Trophoblast cell (in vitro differentiated cells and primary cell): ENCODE results near the gene GAB2.

Experiments used
- DNase-seq, 2 donors: peaks; one replicate each; pipeline ENCODE4 v3.0.0-alpha.2; 2016
- H2AFZ ChIP-seq: 2 replicates; pipeline ENCODE4 v1.6.1; 2013; ENCODE audit warnings: low read length, moderate library complexity, mild to moderate bottlenecking; ENCODE audit not compliant: insufficient read depth, poor library complexity
- H2AK5ac ChIP-seq: 2 replicates; pipeline ENCODE4 v1.6.1; 2013; ENCODE audit warnings: mild to moderate bottlenecking, low read length
- H2BK120ac ChIP-seq: 2 replicates; pipeline ENCODE4 v1.6.1; 2013; ENCODE audit warnings: low read length, mild to moderate bottlenecking, moderate library complexity; ENCODE audit not compliant: insufficient read depth, poor library complexity
- H2BK12ac ChIP-seq: 2 replicates; pipeline ENCODE4 v1.6.1; 2013; ENCODE audit warnings: mild to moderate bottlenecking, low read length, moderate library complexity
- H2BK5ac ChIP-seq: 2 replicates; pipeline ENCODE4 v1.6.1; 2013; ENCODE audit warnings: low read length, low read depth, moderate library complexity, mild to moderate bottlenecking; ENCODE audit not compliant: poor library complexity
- H3K14ac ChIP-seq: 2 replicates; pipeline ENCODE4 v1.6.1; 2013; ENCODE audit warnings: mild to moderate bottlenecking, low read length
- H3K18ac ChIP-seq: 2 replicates; pipeline ENCODE4 v1.6.1; 2013; ENCODE audit warnings: mild to moderate bottlenecking, low read length
- H3K23ac ChIP-seq: 2 replicates; pipeline ENCODE4 v1.6.1; 2013; ENCODE audit warnings: low read length
- H3K27ac ChIP-seq: 2 replicates; pipeline ENCODE4 v1.5.1; 2013; ENCODE audit warnings: low read depth, mild to moderate bottlenecking, inconsistent platforms, low read length, moderate library complexity
- H3K27me3 ChIP-seq: 2 replicates; pipeline ENCODE4 v1.6.1; 2013; ENCODE audit warnings: inconsistent platforms, mild to moderate bottlenecking, low read length, moderate library complexity; ENCODE audit not compliant: insufficient read depth
- H3K36me3 ChIP-seq, 2 experiments: 1 replicate in 1 of 2; 2 replicates in 1 of 2; pipeline ENCODE4 v1.6.1; 2013; ENCODE audit warnings: low read length in 2 of 2, mild to moderate bottlenecking in 2 of 2, moderate library complexity in 1 of 2; ENCODE audit not compliant: insufficient read depth in 2 of 2, control insufficient read depth in 1 of 2
- H3K4ac ChIP-seq: 2 replicates; pipeline ENCODE4 v1.6.1; 2013; ENCODE audit warnings: low read depth, mild to moderate bottlenecking, low read length, moderate library complexity
- H3K4me1 ChIP-seq, 2 experiments: 1 replicate in 1 of 2; 2 replicates in 1 of 2; pipeline ENCODE4 v1.6.1; 2013; ENCODE audit warnings: low read length in 2 of 2, mild to moderate bottlenecking in 2 of 2, moderate library complexity in 1 of 2; ENCODE audit not compliant: insufficient read depth in 2 of 2, control insufficient read depth in 1 of 2
- H3K4me2 ChIP-seq: 2 replicates; pipeline ENCODE4 v1.6.1; 2013; ENCODE audit warnings: inconsistent platforms, mild to moderate bottlenecking, low read length, moderate library complexity
- H3K4me3 ChIP-seq: 2 replicates; pipeline ENCODE4 v1.5.1; 2013; ENCODE audit warnings: mild to moderate bottlenecking, low read depth, low read length, inconsistent platforms
- H3K79me1 ChIP-seq: one replicate; pipeline ENCODE4 v1.6.1; 2013; ENCODE audit warnings: low read length
- H3K79me2 ChIP-seq: 2 replicates; pipeline ENCODE4 v1.6.1; 2013; ENCODE audit warnings: low read length, mild to moderate bottlenecking; ENCODE audit not compliant: control insufficient read depth, insufficient read depth, poor library complexity
- H3K9ac ChIP-seq: 2 replicates; pipeline ENCODE4 v1.6.1; 2013; ENCODE audit warnings: mild to moderate bottlenecking, low read length
- H3K9me3 ChIP-seq: 2 replicates; pipeline ENCODE4 v1.6.1; 2013; ENCODE audit warnings: low read depth, mild to moderate bottlenecking, control low read depth, inconsistent platforms, low read length; ENCODE audit not compliant: insufficient read depth
- H4K12ac ChIP-seq: 2 replicates; pipeline ENCODE4 v1.6.1; 2013; ENCODE audit warnings: low read depth, mild to moderate bottlenecking, low read length, moderate library complexity
- H4K8ac ChIP-seq: 2 replicates; pipeline ENCODE4 v1.6.1; 2013; ENCODE audit warnings: low read depth, mild to moderate bottlenecking, low read length, moderate library complexity
- H4K91ac ChIP-seq: one replicate; pipeline ENCODE4 v1.6.1; 2013; ENCODE audit warnings: low read depth, mild to moderate bottlenecking, low read length, moderate library complexity
- WGBS: extraction: QIAGEN DNeasy Blood & Tissue Kit; methylation state at CpG from one replicate; pipeline ENCODE4 v1.1.7; 2013; ENCODE audit warnings: missing lambda C conversion rate; ENCODE audit not compliant: insufficient read length, insufficient coverage; ENCODE audit errors: extremely low coverage; 5-methylcytosine and 5-hydroxymethylcytosine counted together

GAB2 gene

DNA sequence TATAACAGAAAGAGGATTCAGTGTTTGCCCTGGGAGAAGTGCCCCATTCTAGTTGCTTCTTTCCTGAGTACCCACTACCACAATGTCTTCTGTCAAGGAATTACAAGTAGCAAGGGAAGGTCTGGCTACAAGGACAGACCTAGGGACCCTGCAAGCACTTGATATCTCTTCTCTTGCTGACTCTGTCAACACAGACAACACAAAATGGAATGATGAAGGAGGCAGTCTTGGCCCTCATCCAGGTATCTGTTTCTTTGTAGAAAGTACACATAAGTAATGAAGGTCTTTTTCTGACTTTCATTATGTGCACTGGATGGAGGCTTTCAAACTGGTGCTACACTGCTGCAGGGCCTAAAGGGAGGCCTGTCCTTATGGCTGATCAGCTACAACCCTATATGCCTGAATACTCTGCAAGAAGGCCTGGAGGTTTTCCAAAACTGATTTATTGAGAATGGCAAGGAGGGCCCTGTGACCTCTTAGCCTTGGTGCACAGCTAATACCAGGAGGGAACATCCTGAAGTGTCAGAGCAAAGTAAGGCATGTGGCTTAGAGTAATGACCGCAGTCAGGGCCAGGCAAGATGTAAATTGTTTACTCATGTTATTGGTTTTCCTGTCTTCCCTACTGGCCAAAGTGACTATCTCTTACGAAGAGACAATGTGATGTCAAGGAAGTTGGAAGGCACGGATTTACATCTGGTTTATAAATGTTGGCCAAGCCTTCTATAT, 31.2 kb downstream of the GAB2 start:
- H2AFZ ChIP-seq: no peak overlapping the region
- H4K91ac ChIP-seq: no peak overlapping the region
- H3K27ac ChIP-seq: no peak overlapping the region
- no peak overlapping the region for H3K23ac ChIP-seq
- no peak overlapping the region for H2AK5ac ChIP-seq
- peaks cover 13% of the 10 kb centered on the region for H3K79me1 ChIP-seq
- no peak overlapping the region for H2BK5ac ChIP-seq
- no peaks in the 10 kb centered on the region for H3K27me3 ChIP-seq
- peaks cover 4 to 13% of the 10 kb centered on the region in 2 experiments for H3K4me1 ChIP-seq
- H4K8ac ChIP-seq: no peak overlapping the region
- peak overlapping the region; percentile 43 for H3K4ac ChIP-seq
- H2BK120ac ChIP-seq: no peak overlapping the region
- no peak overlapping the region for H3K9ac ChIP-seq
- H2BK12ac ChIP-seq: no peak overlapping the region
- no peak overlapping the region for H3K18ac ChIP-seq
- H3K9me3 ChIP-seq: peaks cover 9% of the 10 kb centered on the region
- peaks cover 14% of the 10 kb centered on the region for H3K79me2 ChIP-seq
- H3K36me3 ChIP-seq: peaks cover 5 to 7% of the 10 kb centered on the region in 2 experiments
- no peak overlapping the region for H3K4me2 ChIP-seq
- no peak overlapping the region for H3K4me3 ChIP-seq
- no peak overlapping the region for H3K14ac ChIP-seq
- WGBS: no CpG with 5 or more reads among the region's 3 CpGs
- H4K12ac ChIP-seq: no peak overlapping the region
- DNase-seq: no peak

DNA sequence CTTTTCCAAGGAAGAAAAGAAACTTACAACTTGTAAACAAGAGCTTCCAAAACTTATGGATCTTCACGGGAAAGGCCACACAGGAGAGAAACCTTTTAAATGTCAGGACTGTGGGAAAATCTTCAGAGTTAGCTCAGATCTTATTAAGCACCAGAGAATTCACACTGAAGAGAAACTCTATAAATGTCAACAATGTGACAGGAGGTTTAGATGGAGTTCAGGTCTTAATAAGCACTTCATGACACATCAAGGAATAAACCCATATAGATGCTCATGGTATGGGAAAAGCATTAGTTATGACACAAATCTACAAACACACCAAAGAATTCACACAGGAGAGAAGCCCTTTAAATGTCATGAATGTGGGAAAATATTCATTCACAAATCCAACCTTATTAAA, 32.4 kb downstream of the GAB2 start:
- H2AK5ac ChIP-seq: no peak overlapping the region
- WGBS: no CpG with 5 or more reads among the region's 1 CpG
- H3K27ac ChIP-seq: no peak overlapping the region

DNA sequence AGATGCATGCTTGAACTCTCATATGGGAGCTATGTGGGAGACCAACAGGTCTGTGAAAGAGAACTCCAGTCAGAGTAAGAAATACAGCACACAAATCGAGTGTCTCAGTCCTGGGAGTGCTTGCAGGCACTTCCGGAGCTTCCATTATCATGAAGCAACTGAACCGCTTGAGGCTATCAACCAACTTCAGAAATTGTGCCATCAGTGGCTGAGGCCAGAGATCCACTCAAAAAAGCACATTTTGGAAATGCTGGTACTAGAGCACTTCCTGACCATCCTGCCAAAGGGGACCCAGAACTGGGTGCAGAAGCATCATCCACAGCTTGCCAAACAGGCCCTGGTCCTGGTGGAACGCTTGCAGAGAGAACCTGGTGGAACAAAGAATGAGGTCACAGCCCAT, 33.4 kb downstream of the GAB2 start:
- Histone ChIP-seq H3K4me1 (peaks cover 4 to 14% of the 10 kb centered on the region in 2 experiments), H4K8ac (no peak overlapping the region), H3K23ac (no peak overlapping the region), H4K91ac (peak overlapping the region; percentile 45), H3K4ac (no peak overlapping the region), H3K79me1 (peaks cover 20% of the 10 kb centered on the region), H3K79me2 (peaks cover 14% of the 10 kb centered on the region), H3K9ac (no peak overlapping the region), H4K12ac (no peak overlapping the region), H3K27ac (peak overlapping the region; percentile 45), H3K4me2 (no peak overlapping the region), H2BK12ac (no peak overlapping the region), H2AFZ (no peak overlapping the region), H2AK5ac (no peak overlapping the region), H2BK5ac (no peak overlapping the region), H2BK120ac (no peak overlapping the region), H3K4me3 (no peak overlapping the region), H3K27me3 (no peaks in the 10 kb centered on the region), H3K9me3 (peaks cover 9% of the 10 kb centered on the region), H3K14ac (no peak overlapping the region), H3K36me3 (peaks cover 5 to 7% of the 10 kb centered on the region in 2 experiments), H3K18ac (no peak overlapping the region)
- DNase-seq: peak; percentile 53 to 86
- WGBS: no CpG with 5 or more reads among the region's 4 CpGs

More for the DNA sequence above, 32.4 kb downstream of the GAB2 start:
- Histone ChIP-seq H2BK5ac (no peak overlapping the region), H3K18ac (no peak overlapping the region), H3K36me3 (peaks cover 5 to 7% of the 10 kb centered on the region in 2 experiments), H2BK120ac (no peak overlapping the region), H2BK12ac (no peak overlapping the region), H3K23ac (no peak overlapping the region), H3K4me1 (peaks cover 4 to 11% of the 10 kb centered on the region in 2 experiments), H2AFZ (no peak overlapping the region), H3K27me3 (no peaks in the 10 kb centered on the region), H4K12ac (no peak overlapping the region), H3K79me1 (peaks cover 15% of the 10 kb centered on the region), H4K91ac (no peak overlapping the region), H3K14ac (no peak overlapping the region), H3K79me2 (peaks cover 13% of the 10 kb centered on the region), H3K4ac (no peak overlapping the region), H3K9me3 (peaks cover 9% of the 10 kb centered on the region), H3K4me2 (no peak overlapping the region), H3K9ac (no peak overlapping the region), H4K8ac (no peak overlapping the region), H3K4me3 (no peak overlapping the region)
- DNase-seq: no peak

DNA sequence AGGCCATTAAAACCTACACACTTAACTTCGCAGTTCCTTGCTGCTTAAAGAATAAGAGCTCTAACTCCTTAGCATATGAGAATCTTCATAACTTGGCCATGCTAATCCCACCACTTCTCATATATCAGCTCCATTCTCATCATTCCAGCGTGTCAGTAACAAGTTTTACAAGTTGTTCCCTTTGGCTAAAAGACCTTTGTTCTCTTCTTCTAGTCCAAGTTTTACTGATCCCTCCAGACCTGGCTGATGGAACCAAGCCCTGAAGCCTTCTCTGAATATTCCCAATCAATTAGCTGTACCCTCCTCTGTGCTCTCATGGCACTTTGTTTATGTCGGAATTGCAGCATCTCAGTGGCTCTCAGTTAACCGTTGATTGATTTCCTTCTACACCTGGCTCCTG, 35.8 kb downstream of the GAB2 start:
- Histone ChIP-seq H3K36me3 (peaks cover 7 to 11% of the 10 kb centered on the region in 2 experiments), H3K14ac (peak overlapping the region; percentile 57), H2AFZ (no peak overlapping the region), H3K23ac (no peak overlapping the region), H2BK12ac (peak overlapping the region; percentile 30), H3K27me3 (no peaks in the 10 kb centered on the region), H3K9ac (no peak overlapping the region), H3K4me2 (peak overlapping the region; percentile 40), H3K4me3 (no peak overlapping the region), H3K18ac (peak overlapping the region; percentile 75), H3K4ac (peak overlapping the region; percentile 75), H3K79me2 (peaks cover 21% of the 10 kb centered on the region), H2BK5ac (peak overlapping the region; percentile 85), H3K9me3 (peaks cover 9% of the 10 kb centered on the region), H4K8ac (peak overlapping the region; percentile 66), H3K4me1 (peaks cover 6 to 22% of the 10 kb centered on the region in 2 experiments), H4K12ac (peak overlapping the region; percentile 68), H3K79me1 (peaks cover 29% of the 10 kb centered on the region), H3K27ac (peak overlapping the region; percentile 78), H2AK5ac (peak overlapping the region; percentile 68), H2BK120ac (peak overlapping the region; percentile 85), H4K91ac (peak overlapping the region; percentile 85)
- DNase-seq: peak in 1 of 2 donors; percentile 79
- WGBS: no CpG with 5 or more reads among the region's 4 CpGs
